Measurements from ENCODE around the gene ZNF217.
"Not testable (repeated sequence)": the region's sequence is repeated elsewhere in the genome, so short reads cannot be mapped to it uniquely, and the experiment has no call there.

The ZNF217 gene

DNA sequence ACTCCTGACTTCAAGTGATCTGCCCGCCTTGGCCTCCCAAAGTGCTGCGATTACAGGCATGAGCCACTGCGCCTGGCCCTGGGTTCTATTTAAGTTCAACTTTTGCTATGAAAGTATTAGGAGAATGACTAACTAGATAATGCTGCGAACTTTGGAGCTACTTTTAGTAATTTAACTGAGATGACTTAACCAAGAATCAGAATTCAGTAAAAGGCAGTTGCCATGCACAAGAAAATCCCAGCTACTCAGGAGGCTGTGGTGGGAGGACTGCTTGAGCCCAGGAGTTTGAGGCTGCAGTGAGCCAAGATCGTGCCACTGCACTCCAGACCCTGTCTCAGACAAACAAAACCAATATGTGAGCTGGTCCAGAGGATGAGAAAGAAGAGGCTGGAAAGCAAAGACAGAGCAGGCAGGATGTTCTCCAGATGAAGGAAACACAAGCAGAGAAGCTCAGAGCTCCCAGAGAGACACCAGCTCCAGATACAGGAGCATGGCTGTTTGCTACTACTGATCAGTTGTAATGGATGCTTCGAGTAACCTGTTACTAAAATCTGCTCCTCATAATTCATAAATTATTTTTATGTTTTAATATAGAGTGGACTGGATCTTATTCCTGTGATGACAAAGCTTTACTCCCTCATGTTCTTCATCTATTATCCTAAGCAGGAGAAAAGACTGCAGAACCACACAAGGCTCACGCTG, 23.9 kb downstream of the ZNF217 start:
- DNase-seq (ENCODE audit: extremely low read depth, insufficient read length) = no peak
- no peaks in the 10 kb centered on the region for H3K27me3 ChIP-seq (replicated peaks; ENCODE audit: control insufficient read depth, insufficient read depth, low read length)
- no peak overlapping the region for H3K4me3 ChIP-seq (replicated peaks; ENCODE audit: low read depth, low read length)
- TF ChIP-seq, protein P1, sequence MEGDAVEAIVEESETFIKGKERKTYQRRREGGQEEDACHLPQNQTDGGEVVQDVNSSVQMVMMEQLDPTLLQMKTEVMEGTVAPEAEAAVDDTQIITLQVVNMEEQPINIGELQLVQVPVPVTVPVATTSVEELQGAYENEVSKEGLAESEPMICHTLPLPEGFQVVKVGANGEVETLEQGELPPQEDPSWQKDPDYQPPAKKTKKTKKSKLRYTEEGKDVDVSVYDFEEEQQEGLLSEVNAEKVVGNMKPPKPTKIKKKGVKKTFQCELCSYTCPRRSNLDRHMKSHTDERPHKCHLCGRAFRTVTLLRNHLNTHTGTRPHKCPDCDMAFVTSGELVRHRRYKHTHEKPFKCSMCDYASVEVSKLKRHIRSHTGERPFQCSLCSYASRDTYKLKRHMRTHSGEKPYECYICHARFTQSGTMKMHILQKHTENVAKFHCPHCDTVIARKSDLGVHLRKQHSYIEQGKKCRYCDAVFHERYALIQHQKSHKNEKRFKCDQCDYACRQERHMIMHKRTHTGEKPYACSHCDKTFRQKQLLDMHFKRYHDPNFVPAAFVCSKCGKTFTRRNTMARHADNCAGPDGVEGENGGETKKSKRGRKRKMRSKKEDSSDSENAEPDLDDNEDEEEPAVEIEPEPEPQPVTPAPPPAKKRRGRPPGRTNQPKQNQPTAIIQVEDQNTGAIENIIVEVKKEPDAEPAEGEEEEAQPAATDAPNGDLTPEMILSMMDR (IDR thresholded peaks at IDR 0.05; ENCODE audit: insufficient read depth, low read length, poor library complexity, severe bottlenecking) = no peak
- H3K36me3 ChIP-seq (ENCODE audit: control insufficient read depth, insufficient read depth, low read length) = peaks cover 29% of the 10 kb centered on the region

GRCh38 chr20:53569005-53569404, 24.6 kb downstream of the ZNF217 start:
- no peak for DNase-seq (ENCODE audit: extremely low read depth, insufficient read length)
- peaks cover 24% of the 10 kb centered on the region for H3K36me3 ChIP-seq (ENCODE audit: control insufficient read depth, insufficient read depth, low read length)
- no peak overlapping the region for H3K4me3 ChIP-seq (replicated peaks; ENCODE audit: low read depth, low read length)
- TF ChIP-seq, protein P1 (IDR thresholded peaks at IDR 0.05; ENCODE audit: insufficient read depth, low read length, poor library complexity, severe bottlenecking) = no peak
- H3K27me3 ChIP-seq (replicated peaks; ENCODE audit: control insufficient read depth, insufficient read depth, low read length) = no peaks in the 10 kb centered on the region

- Histone ChIP-seq H3K27me3 (replicated peaks; ENCODE audit: control insufficient read depth, insufficient read depth, low read length) (no peaks in the 10 kb centered on the region), H3K36me3 (ENCODE audit: control insufficient read depth, insufficient read depth, low read length) (peaks cover 19% of the 10 kb centered on the region), H3K4me3 (replicated peaks; ENCODE audit: low read depth, low read length) (no peak overlapping the region)
- TF ChIP-seq, protein P1 (IDR thresholded peaks at IDR 0.05; ENCODE audit: insufficient read depth, low read length, poor library complexity, severe bottlenecking) = no peak
- no peak for DNase-seq (ENCODE audit: extremely low read depth, insufficient read length)
These were observed 25.3 kb downstream of the ZNF217 start for GRCh38 chr20:53568351-53568750.

DNA sequence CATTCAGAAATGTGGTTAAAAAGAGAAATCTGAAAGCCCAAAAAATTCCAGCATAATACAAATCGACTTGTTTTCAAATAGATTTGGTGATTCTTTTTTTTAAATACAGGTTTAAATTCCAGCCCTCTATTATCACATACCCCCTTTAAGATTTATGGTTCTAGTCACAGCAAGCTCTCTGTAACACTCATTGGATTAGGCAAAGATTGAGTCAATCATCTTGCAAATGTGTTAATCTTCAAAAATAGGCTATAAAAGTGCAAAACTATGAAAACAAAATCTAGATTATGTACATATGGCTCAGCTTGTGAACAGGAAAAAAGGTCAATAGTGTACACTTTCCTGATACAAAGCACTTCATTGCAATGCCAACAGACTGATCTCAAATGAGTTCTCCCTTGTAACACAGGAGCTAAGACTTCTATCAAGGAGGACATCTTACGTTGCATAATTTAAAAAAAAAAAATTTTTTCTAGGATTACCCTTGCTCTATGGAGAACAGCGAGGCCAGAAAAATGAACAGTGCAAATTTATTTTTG, 26.2 kb downstream of the ZNF217 start:
- Histone ChIP-seq H3K36me3 (ENCODE audit: control insufficient read depth, insufficient read depth, low read length) (peaks cover 16% of the 10 kb centered on the region), H3K27me3 (replicated peaks; ENCODE audit: control insufficient read depth, insufficient read depth, low read length) (no peaks in the 10 kb centered on the region), H3K4me3 (replicated peaks; ENCODE audit: low read depth, low read length) (no peak overlapping the region)
- DNase-seq (ENCODE audit: extremely low read depth, insufficient read length) = no peak
- TF ChIP-seq, protein P1 (IDR thresholded peaks at IDR 0.05; ENCODE audit: insufficient read depth, low read length, poor library complexity, severe bottlenecking) = no peak

DNA sequence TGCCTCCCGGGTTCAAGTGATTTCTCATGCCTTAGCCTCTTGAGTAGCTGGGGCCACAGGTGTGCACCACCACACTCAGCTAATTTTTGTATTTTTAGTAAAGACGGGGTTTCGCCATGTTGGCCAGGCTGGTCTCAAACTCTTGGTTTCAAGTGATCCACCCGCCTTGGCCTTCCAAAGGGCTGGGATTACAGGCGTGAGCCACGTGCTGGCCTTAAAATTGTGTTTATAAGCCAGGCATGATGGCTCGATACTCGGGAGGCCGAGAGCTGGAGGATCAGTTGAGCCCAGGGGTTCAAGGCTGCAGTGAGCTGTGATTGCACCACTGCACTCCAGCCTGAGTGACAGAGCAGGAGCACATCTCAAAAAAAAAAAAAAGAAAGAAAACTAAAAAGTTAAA, 27.0 kb downstream of the ZNF217 start:
- peaks cover 12% of the 10 kb centered on the region for H3K36me3 ChIP-seq (ENCODE audit: control insufficient read depth, insufficient read depth, low read length)
- not testable (repeated sequence) for H3K4me3 ChIP-seq (replicated peaks; ENCODE audit: low read depth, low read length); H3K27me3 ChIP-seq (replicated peaks; ENCODE audit: control insufficient read depth, insufficient read depth, low read length); DNase-seq (ENCODE audit: extremely low read depth, insufficient read length)

- TF ChIP-seq, protein P1 (IDR thresholded peaks at IDR 0.05; ENCODE audit: insufficient read depth, low read length, poor library complexity, severe bottlenecking) = no peak
These were observed 28.4 kb downstream of the ZNF217 start for GRCh38 chr20:53565254-53565653.

GRCh38 chr20:53562104-53562764, 31.4 kb downstream of the ZNF217 start:
- H3K27me3 ChIP-seq (replicated peaks; ENCODE audit: control insufficient read depth, insufficient read depth, low read length); H3K4me3 ChIP-seq (replicated peaks; ENCODE audit: low read depth, low read length); H3K36me3 ChIP-seq (ENCODE audit: control insufficient read depth, insufficient read depth, low read length); DNase-seq (ENCODE audit: extremely low read depth, insufficient read length): not testable (repeated sequence)

More at GRCh38 chr20:53565254-53565653, 28.4 kb downstream of the ZNF217 start:
- DNase-seq (ENCODE audit: extremely low read depth, insufficient read length) = no peak
- Histone ChIP-seq H3K36me3 (ENCODE audit: control insufficient read depth, insufficient read depth, low read length) (peaks cover 10% of the 10 kb centered on the region), H3K27me3 (replicated peaks; ENCODE audit: control insufficient read depth, insufficient read depth, low read length) (no peaks in the 10 kb centered on the region), H3K4me3 (replicated peaks; ENCODE audit: low read depth, low read length) (no peak overlapping the region)

All from GM06990 (cell line).